ENCODE results near the gene STK10. TPM values are rescaled to one million over a fixed set of nuclear protein-coding genes. Genes with fewer than 3 reads are reported as not detected.

Gene STK10
- total and polyA plus RNA-seq, 2 of the 8 experiments (the other 6 are each of a cell fraction or from before 2014, with no cell fraction given), result 10.5 to 21.4 TPM

DNA sequence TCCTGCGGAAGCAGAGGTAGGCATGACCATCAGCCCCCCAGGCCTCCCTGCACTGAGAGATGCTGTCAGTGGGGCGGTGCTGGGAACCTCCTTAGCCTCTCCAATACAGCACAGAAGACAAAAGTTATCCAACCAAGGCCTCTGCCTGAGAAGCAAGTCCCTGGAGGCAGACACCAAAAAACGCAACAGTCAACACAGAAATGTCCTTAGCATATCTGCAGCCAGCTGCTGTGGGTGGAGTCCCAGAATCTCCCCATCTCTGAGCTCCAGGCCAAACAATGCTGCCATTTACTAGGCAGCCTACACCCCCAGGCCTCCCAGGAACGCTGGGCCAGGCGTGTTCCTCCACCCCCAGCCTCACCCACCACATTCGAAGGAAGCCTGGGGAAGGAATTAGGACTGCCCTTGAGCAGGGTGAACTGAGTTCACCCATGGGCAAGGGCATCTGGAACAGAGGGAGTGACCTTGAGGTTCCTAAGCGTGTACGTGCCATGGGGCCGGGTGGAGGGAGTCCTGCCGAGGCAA, 43.7 kb downstream of the STK10 start:
- Histone ChIP-seq H3K4me2 (ENCODE audit: insufficient read depth in 1 of 2, low read depth in 2 of 2, low read length in 2 of 2) (no peak overlapping the region), H3K4me3 (ENCODE audit: extremely low read depth in 1 of 4, insufficient read depth in 2 of 4, low read depth in 3 of 4, low read length in 4 of 4) (no peak overlapping the region), H3K9ac (replicated peaks in 1 of 4; ENCODE audit: extremely low read depth in 1 of 4, low read depth in 3 of 4, low read length in 3 of 4) (no peak overlapping the region), H2BK15ac (ENCODE audit: low read length) (no peak overlapping the region), H3K79me2 (ENCODE audit: control insufficient read depth in 1 of 2, insufficient read depth in 2 of 2, low read length in 2 of 2) (no peaks in the 10 kb centered on the region), H2BK12ac (ENCODE audit: low read depth, low read length) (no peak overlapping the region), H4K5ac (ENCODE audit: insufficient read length, low read depth, low read length) (no peak overlapping the region), H3K27ac (ENCODE audit: low read depth, low read length) (no peak overlapping the region), H3K14ac (ENCODE audit: insufficient read length) (no peak overlapping the region), H3K4ac (replicated peaks; ENCODE audit: insufficient read length, low read depth, low read length) (no peak overlapping the region), H2BK20ac (ENCODE audit: low read length) (no peak overlapping the region), H3K23me2 (ENCODE audit: low read depth, low read length) (no peaks in the 10 kb centered on the region), H3K18ac (ENCODE audit: extremely low read depth, low read length) (no peak overlapping the region), H4K20me1 (replicated peaks in 1 of 2; ENCODE audit: control insufficient read depth in 1 of 2, insufficient read depth in 2 of 2, low read length in 2 of 2) (peaks cover 3 to 4% of the 10 kb centered on the region in 2 experiments), H3K23ac (ENCODE audit: insufficient read length) (no peak overlapping the region), H3K4me1 (replicated peaks in 1 of 4; ENCODE audit: control insufficient read depth in 3 of 4, insufficient read depth in 4 of 4, low read length in 3 of 4) (peaks cover 0 to 8% (median 5%) of the 10 kb centered on the region in 4 experiments; a peak in 5 of 7 replicates), H2AK5ac (ENCODE audit: low read depth, low read length) (no peak overlapping the region), H3K56ac (replicated peaks; ENCODE audit: insufficient read length, low read depth, low read length) (no peak overlapping the region), H4K8ac (ENCODE audit: extremely low read depth, insufficient read depth, low read length) (no peak overlapping the region; the same call in 1 of the 2 replicates), H2BK120ac (replicated peaks; ENCODE audit: low read depth, low read length) (no peak overlapping the region), H3K9me3 (ENCODE audit: insufficient read depth in 2 of 2, low read depth in 1 of 2, low read length in 1 of 2) (no peaks in the 10 kb centered on the region), H2AFZ (ENCODE audit: low read length) (no peak overlapping the region), H3K36me3 (ENCODE audit: control insufficient read depth in 2 of 4, insufficient read depth in 4 of 4, low read length in 3 of 4) (no peaks in the 10 kb centered on the region), H4K91ac (replicated peaks; ENCODE audit: insufficient read length, low read length) (no peak overlapping the region), H3K27me3 (replicated peaks in 1 of 4; ENCODE audit: control insufficient read depth in 3 of 4, extremely low read depth in 1 of 4, insufficient read depth in 3 of 4, low read length in 3 of 4) (no peaks in the 10 kb centered on the region), H2BK5ac (ENCODE audit: low read depth, low read length) (no peak overlapping the region), H3K79me1 (ENCODE audit: low read depth, low read length) (no peaks in the 10 kb centered on the region; the same call in 1 of the 2 replicates)
- DNase-seq (ENCODE audit: low read depth in 1 of 2, low spot score in 2 of 2) (no peak), FAIRE-seq (no peak)
- POLR2A ChIA-PET (ENCODE audit: partially characterized antibody), result no interaction called here
- CTCF ChIA-PET (ENCODE audit: partially characterized antibody), result interaction anchor here (0.5 to 1.1 kb wide), 4 partner anchors 12 to 304 kb away, joined by 3 to 5 read pairs (median 3); no protein-coding TSS in a partner anchor
- 92% methylated on average over 10 of the region's 10 CpGs; no CpG with 5 or more reads in 1 of the 2 experiments for WGBS, 2 experiments (ENCODE audit: extremely low coverage in 1 of 2, insufficient coverage in 1 of 2, insufficient read length in 1 of 2, insufficient replicate concordance in 2 of 2, low coverage in 1 of 2, low lambda C conversion rate in 2 of 2, missing lambda C conversion rate in 1 of 2)
- TF ChIP-seq RNF2 (IDR thresholded peaks at IDR 0.05; ENCODE audit: borderline replicate concordance, low read depth, low read length, missing control alignments, poor library complexity, severe bottlenecking) (no peak), TAF1 (IDR thresholded peaks at IDR 0.05; ENCODE audit: low read depth, low read length) (no peak), SP1 (IDR thresholded peaks at IDR 0.05; ENCODE audit: low read depth, low read length) (no peak), SUZ12 (IDR thresholded peaks at IDR 0.05; ENCODE audit: low read length) (no peak), EP300 (IDR thresholded peaks at IDR 0.05; ENCODE audit: borderline replicate concordance in 1 of 2, low read depth in 2 of 2, low read length in 2 of 2) (no peak), NRF1 (IDR thresholded peaks at IDR 0.05; ENCODE audit: low read depth, low read length) (no peak), PHF8 (conservative IDR thresholded peaks at IDR 0.05; ENCODE audit: low read depth, low read length) (no peak), FOSL1 (IDR thresholded peaks at IDR 0.05; ENCODE audit: insufficient read depth, low read depth, low read length) (no peak), KDM1A (IDR thresholded peaks at IDR 0.05; ENCODE audit: borderline replicate concordance, low read length) (no peak), TCF12 (IDR thresholded peaks at IDR 0.05; ENCODE audit: low read depth, low read length) (no peak), CHD1 (IDR thresholded peaks at IDR 0.05; ENCODE audit: low read depth, low read length) (no peak)
- TF ChIP-seq, protein P1, sequence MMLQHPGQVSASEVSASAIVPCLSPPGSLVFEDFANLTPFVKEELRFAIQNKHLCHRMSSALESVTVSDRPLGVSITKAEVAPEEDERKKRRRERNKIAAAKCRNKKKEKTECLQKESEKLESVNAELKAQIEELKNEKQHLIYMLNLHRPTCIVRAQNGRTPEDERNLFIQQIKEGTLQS (IDR thresholded peaks at IDR 0.05; ENCODE audit: insufficient read depth, low read depth, low read length), result no peak
- TF ChIP-seq, protein P2, sequence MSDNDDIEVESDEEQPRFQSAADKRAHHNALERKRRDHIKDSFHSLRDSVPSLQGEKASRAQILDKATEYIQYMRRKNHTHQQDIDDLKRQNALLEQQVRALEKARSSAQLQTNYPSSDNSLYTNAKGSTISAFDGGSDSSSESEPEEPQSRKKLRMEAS (IDR thresholded peaks at IDR 0.05), result no peak

All from H1 (cell line).